Motor neuron (in vitro differentiated cells): Measurements from ENCODE around the gene TNS1. TPM values are rescaled to one million over a fixed set of nuclear protein-coding genes. Genes with fewer than 3 reads are reported as not detected.

Experiments used
- ATAC-seq, 8 experiments: fragments of 200-7000 bp; cut with Tn5 transposase; replicated peaks in 6 of 8; 2 replicates each; pipeline ENCODE4 v1.8.0; 2021; ENCODE audit warnings: mild to moderate bottlenecking in 8 of 8, moderate library complexity in 8 of 8
- H3K27ac ChIP-seq, 2 donors: fragments of 250-450 bp; sonication (Bioruptor Pico); 2 replicates each; pipeline ENCODE4 v1.9.0; 2021; ENCODE audit warnings: antibody characterized with exemption in 2 of 2, mild to moderate bottlenecking in 2 of 2, moderate library complexity in 1 of 2
- H3K4me1 ChIP-seq, 2 donors: fragments of 250-450 bp; sonication (Bioruptor Pico); replicated peaks in 1 of 2; 2 replicates each; pipeline ENCODE4 v1.6.1; 2021; ENCODE audit warnings: antibody characterized with exemption in 2 of 2, mild to moderate bottlenecking in 2 of 2, moderate library complexity in 1 of 2
- H3K4me3 ChIP-seq, 5 donors: fragments of 250-450 bp; sonication (Bioruptor Pico); 2 replicates each; pipeline ENCODE4 v1.9.0; 2021; ENCODE audit warnings: antibody characterized with exemption in 5 of 5, mild to moderate bottlenecking in 5 of 5, moderate library complexity in 4 of 5
- WGBS, 10 experiments: fragments of 450-650 bp; shearing (Covaris generic); methylation state at CpG; one replicate each; pipeline ENCODE4 v1.0.0; 2022; 5-methylcytosine and 5-hydroxymethylcytosine counted together
- in situ Hi-C, 9 experiments: fragments of 400-800 bp; cut with MboI; loops; one replicate each; pipeline ENCODE4 v1.15.0; 2021; ENCODE audit warnings: low sequenced_read_pairs in 9 of 9, low pct_unique_long_range_greater_than_20kb in 2 of 9; ENCODE audit not compliant: unreplicated experiment in 9 of 9
- total RNA-seq, 8 experiments: library from RNA; unstranded; fragments of 300-600 nt; gene quantifications; 2 replicates each; pipeline versions ENCODE4 v1.2.3 to v1.2.4, GENCODE V29; 2022

The TNS1 gene
- total RNA-seq, 8 experiments from 2014 or later: 2.3 to 41.7 (median 11.4) TPM

GRCh38 chr2:217801711-217802110 lies 201.1 kb downstream of the TNS1 start:
- in situ Hi-C loops: no loop called here
- no peak overlapping the region for H3K4me3 ChIP-seq
- peaks cover 16 to 19% of the 10 kb centered on the region in 2 donors for H3K4me1 ChIP-seq
- peak in 3 of 8 experiments; percentile 15 to 18 (median 16) for ATAC-seq
- H3K27ac ChIP-seq: no peak overlapping the region
- 80 to 100% (median 86%) methylated on average over 1 to 3 of the region's 8 CpGs; no CpG with 5 or more reads in 6 of the 10 experiments for WGBS, 10 experiments

- in situ Hi-C loops: no loop called here
- H3K4me3 ChIP-seq: no peak overlapping the region
- peaks cover 16 to 19% of the 10 kb centered on the region in 2 donors for H3K4me1 ChIP-seq
- 0 to 40% (median 27%) methylated on average over 1 to 6 of the region's 11 CpGs; no CpG with 5 or more reads in 6 of the 10 experiments for WGBS, 10 experiments
- peak in 5 of 8 experiments; percentile 87 to 97 (median 96) for ATAC-seq
- no peak overlapping the region for H3K27ac ChIP-seq
Measured at GRCh38 chr2:217801115-217801531, 201.7 kb downstream of the TNS1 start.

- H3K27ac ChIP-seq: no peak overlapping the region
- in situ Hi-C loops: no loop called here
- 74 to 100% (median 86%) methylated on average over 3 to 8 of the region's 10 CpGs; no CpG with 5 or more reads in 5 of the 10 experiments for WGBS, 10 experiments
- ATAC-seq: peak in 2 of 8 experiments; percentile 9 to 17
- no peak overlapping the region for H3K4me3 ChIP-seq
- H3K4me1 ChIP-seq: peaks cover 16 to 19% of the 10 kb centered on the region in 2 donors
Measured at GRCh38 chr2:217800433-217801114, 202.2 kb downstream of the TNS1 start.

GRCh38 chr2:217799563-217800432 lies 203.0 kb downstream of the TNS1 start:
- Histone ChIP-seq H3K4me3 (no peak overlapping the region), H3K4me1 (peaks cover 15% of the 10 kb centered on the region in 2 donors), H3K27ac (no peak overlapping the region)
- in situ Hi-C loops: loop anchor here in 8 of 9 experiments (10.0 to 25.0 kb wide), 6 partner anchors 85 to 263 kb away; partner anchors contain the start of genes RUFY4 (in 1 of the 8) and TNS1 (in 1 of the 8)
- WGBS, 10 experiments: 35 to 100% (median 87%) methylated on average over 1 to 10 of the region's 15 CpGs; no CpG with 5 or more reads in 6 of the 10 experiments
- ATAC-seq: no peak

GRCh38 chr2:217798743-217799562 lies 203.8 kb downstream of the TNS1 start:
- H3K27ac ChIP-seq: no peak overlapping the region
- ATAC-seq: no peak
- WGBS, 10 experiments: 73 to 100% (median 85%) methylated on average over 2 to 10 of the region's 14 CpGs; no CpG with 5 or more reads in 2 of the 10 experiments
- H3K4me1 ChIP-seq: peaks cover 13 to 17% of the 10 kb centered on the region in 2 donors
- in situ Hi-C loops: loop anchor here in 8 of 9 experiments (10.0 to 25.0 kb wide), 6 partner anchors 86 to 263 kb away; partner anchors contain the start of genes RUFY4 (in 1 of the 8) and TNS1 (in 1 of the 8)
- H3K4me3 ChIP-seq: no peak overlapping the region

GRCh38 chr2:217798191-217798590 lies 204.6 kb downstream of the TNS1 start:
- 44 to 100% (median 98%) methylated on average over 1 to 4 of the region's 7 CpGs; no CpG with 5 or more reads in 2 of the 10 experiments for WGBS, 10 experiments
- Histone ChIP-seq H3K27ac (no peak overlapping the region), H3K4me3 (no peak overlapping the region), H3K4me1 (peaks cover 13 to 17% of the 10 kb centered on the region in 2 donors)
- no peak for ATAC-seq
- in situ Hi-C loops: loop anchor here in 8 of 9 experiments (10.0 to 25.0 kb wide), 6 partner anchors 87 to 264 kb away; partner anchors contain the start of genes RUFY4 (in 1 of the 8) and TNS1 (in 1 of the 8)

GRCh38 chr2:217797661-217798069 lies 205.1 kb downstream of the TNS1 start:
- no peak for ATAC-seq
- in situ Hi-C loops: loop anchor here in 8 of 9 experiments (10.0 to 25.0 kb wide), 6 partner anchors 87 to 265 kb away; partner anchors contain the start of genes RUFY4 (in 1 of the 8) and TNS1 (in 1 of the 8)
- H3K4me3 ChIP-seq: no peak overlapping the region
- no peak overlapping the region for H3K27ac ChIP-seq
- H3K4me1 ChIP-seq: peaks cover 13 to 17% of the 10 kb centered on the region in 2 donors
- WGBS, 10 experiments: 38 to 100% (median 95%) methylated on average over 1 to 8 of the region's 8 CpGs; no CpG with 5 or more reads in 3 of the 10 experiments

- in situ Hi-C loops: loop anchor here in 8 of 9 experiments (10.0 to 25.0 kb wide), 6 partner anchors 88 to 265 kb away; partner anchors contain the start of genes RUFY4 (in 1 of the 8) and TNS1 (in 1 of the 8)
- WGBS, 10 experiments: 40 to 80% (median 61%) methylated on average over 1 to 2 of the region's 3 CpGs; no CpG with 5 or more reads in 6 of the 10 experiments
- peak in 1 of 8 experiments; percentile 23 for ATAC-seq
- Histone ChIP-seq H3K27ac (no peak overlapping the region), H3K4me3 (no peak overlapping the region), H3K4me1 (peaks cover 13 to 17% of the 10 kb centered on the region in 2 donors)
Measured at GRCh38 chr2:217797165-217797564, 205.6 kb downstream of the TNS1 start.

- 60 to 100% (median 82%) methylated on average over 1 to 7 of the region's 11 CpGs; no CpG with 5 or more reads in 4 of the 10 experiments for WGBS, 10 experiments
- H3K27ac ChIP-seq: no peak overlapping the region
- in situ Hi-C loops: loop anchor here in 8 of 9 experiments (10.0 to 25.0 kb wide), 6 partner anchors 89 to 266 kb away; partner anchors contain the start of genes RUFY4 (in 1 of the 8) and TNS1 (in 1 of the 8)
- H3K4me1 ChIP-seq: peaks cover 2 to 8% of the 10 kb centered on the region in 2 donors
- H3K4me3 ChIP-seq: no peak overlapping the region
- no peak for ATAC-seq
Measured at GRCh38 chr2:217795706-217796465, 206.9 kb downstream of the TNS1 start.

- ATAC-seq: no peak
- 80 to 100% (median 82%) methylated on average over 2 to 5 of the region's 5 CpGs; no CpG with 5 or more reads in 4 of the 10 experiments for WGBS, 10 experiments
- Histone ChIP-seq H3K4me1 (peaks cover 0 to 5% of the 10 kb centered on the region in 2 donors), H3K4me3 (no peak overlapping the region), H3K27ac (no peak overlapping the region)
- in situ Hi-C loops: loop anchor here in 8 of 9 experiments (10.0 to 25.0 kb wide), 6 partner anchors 90 to 267 kb away; partner anchors contain the start of genes RUFY4 (in 1 of the 8) and TNS1 (in 1 of the 8)
Measured at GRCh38 chr2:217795067-217795466, 207.7 kb downstream of the TNS1 start.
